HG03575 (cell line): ENCODE measurements around the gene TMEM242.

Experiments used
- ATAC-seq: cut with Tn5 transposase; IDR thresholded peaks from one replicate; pipeline ENCODE4 v1.9.1; 2021; ENCODE audit not compliant: unreplicated experiment, insufficient number of reproducible peaks, low FRiP score; ENCODE audit errors: extremely low read depth

Gene TMEM242

DNA sequence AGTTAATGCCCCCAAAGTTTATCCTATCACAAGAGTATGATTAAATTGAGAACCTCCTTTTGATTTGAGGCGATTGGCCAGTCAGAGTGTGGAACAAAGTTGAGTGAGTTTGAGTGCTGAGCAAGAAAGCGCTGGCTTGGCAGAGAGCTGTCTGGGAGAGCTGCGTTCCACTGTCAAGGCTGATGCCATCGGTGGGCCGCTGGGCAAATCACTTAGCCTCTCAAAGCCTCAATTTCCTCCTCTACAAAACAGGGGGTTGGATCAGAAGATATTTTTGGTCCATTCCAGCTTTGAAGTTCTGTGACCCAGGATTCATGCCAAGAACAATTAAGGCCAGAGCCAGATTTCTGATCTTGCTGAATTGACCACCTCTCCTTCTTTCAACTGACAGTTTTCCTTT is 60.2 kb downstream of the TMEM242 start:
- ATAC-seq = no peak

DNA sequence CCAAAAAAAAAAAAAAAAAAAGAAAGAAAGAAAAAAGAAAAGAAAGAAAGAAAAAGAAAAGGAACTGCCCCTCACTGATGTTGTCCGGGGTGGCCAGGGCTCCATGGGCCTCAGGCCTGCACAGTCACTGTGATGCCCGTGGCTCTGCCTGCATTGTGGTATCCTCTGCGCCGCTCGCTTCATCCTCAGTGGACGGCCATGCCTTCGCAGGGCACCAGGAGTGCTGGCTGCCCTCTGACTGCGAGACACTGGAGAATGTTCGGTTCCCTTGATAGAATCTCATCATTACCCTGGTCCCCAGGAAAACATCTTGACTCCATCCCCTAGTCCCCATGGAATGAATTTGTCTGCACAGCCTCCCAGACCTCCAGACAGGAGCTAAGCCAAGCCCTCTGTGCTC is 61.7 kb downstream of the TMEM242 start:
- ATAC-seq = no peak

DNA sequence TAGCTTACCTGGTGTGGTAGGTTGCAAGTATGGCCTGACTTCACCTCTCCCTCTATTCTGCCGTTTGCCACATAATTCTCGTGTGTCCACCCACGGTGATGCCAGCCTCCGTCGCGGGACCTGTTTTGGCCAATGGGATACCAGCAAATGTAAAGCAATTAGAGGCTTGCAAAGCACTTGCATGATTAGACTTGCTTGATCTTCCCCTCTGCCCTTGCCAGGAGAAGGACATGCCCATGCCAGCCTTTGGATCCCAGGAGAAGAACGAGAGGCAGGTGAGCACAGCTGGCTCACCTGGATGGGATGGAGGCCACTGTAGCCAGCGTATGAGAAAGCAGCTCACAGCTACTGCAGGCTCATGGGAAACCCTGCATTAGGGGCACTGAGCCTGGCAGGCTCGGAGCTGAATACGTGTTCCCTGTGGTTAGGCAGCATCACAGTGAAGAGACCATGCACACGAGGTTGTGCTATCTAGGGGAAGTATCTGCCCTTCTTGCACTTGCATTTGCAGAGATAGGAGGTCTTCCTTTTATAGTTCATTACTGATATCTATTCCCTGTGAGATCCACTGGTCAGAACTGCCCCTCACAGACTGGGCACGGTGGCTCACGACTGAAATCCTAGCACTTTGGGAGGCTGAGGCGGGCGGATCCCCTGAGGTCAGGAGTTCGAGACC is 62.4 kb downstream of the TMEM242 start:
- ATAC-seq = no peak

DNA sequence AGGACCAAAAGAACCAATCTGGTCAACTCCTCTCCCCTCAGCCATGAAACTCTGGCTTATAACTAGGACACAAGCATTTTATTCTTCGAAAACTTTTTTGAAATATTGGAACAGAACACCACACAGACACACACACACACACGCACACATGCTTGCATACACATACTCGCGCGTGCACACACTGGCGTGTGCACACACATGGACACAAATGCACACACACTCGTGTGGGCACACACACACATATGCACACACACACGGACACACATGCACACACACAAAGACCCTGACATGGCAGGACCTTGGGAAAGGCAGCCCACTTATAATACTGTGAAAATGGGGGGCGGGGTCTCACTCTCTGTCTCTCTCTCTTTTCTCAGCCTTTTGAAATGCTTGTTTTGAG is 63.9 kb downstream of the TMEM242 start:
- no peak for ATAC-seq

DNA sequence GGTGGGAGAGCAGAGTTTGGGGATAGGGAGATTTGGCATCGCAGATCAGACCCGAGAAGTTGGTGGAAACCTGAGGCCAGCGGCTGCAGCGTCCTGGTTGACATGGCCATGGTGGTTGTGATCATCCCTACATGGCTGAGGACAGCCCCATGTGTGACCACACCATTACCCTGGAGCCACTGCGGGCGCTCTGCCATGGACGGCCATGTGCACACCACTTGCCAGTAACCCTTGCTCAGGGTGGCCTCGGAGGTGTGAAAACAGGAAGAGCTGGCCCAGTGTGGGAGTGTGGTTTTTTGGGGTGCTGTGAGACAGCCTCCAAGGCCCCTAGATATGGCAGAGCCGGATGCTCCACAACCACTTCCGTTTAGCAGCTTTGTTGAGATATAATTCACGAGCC is 64.4 kb downstream of the TMEM242 start:
- no peak for ATAC-seq

DNA sequence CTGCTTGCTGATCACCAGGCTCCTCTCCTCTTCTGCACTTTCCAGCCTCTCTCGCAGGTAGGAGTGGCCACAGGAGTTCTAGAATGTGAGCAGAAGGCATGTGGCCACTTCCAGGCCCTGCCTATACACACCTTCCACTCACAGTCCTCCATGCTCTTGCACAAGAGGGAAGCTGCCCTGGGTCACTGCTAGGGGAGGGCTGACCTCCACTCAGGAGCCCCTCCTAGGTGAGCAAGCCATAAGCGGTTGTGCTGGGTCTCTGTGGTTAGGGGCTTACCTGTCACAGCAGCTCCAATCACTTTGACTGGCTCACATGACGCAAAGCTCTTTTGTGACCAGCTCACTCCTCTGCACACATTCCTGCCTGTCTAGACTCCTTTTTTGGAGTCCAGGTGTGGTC is 68.2 kb downstream of the TMEM242 start:
- ATAC-seq = no peak

DNA sequence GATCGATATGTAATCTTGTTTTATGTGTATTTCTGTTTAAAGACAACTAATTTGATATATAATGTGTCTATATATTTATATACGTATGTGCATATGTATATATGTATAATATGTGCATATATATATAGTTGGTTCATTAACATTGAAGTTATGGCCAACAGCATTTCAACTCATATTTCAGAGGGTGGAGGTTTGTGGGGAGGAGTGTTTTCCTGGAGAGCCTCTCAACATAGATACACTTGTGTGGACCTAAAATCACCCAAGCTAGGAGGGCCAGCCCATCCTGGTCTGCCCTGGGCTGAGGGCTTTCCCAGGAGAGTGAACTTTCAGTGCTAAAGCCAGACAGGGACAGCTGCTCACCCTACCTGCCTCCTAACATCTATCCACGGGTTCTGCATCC is 68.8 kb downstream of the TMEM242 start:
- ATAC-seq = no peak

DNA sequence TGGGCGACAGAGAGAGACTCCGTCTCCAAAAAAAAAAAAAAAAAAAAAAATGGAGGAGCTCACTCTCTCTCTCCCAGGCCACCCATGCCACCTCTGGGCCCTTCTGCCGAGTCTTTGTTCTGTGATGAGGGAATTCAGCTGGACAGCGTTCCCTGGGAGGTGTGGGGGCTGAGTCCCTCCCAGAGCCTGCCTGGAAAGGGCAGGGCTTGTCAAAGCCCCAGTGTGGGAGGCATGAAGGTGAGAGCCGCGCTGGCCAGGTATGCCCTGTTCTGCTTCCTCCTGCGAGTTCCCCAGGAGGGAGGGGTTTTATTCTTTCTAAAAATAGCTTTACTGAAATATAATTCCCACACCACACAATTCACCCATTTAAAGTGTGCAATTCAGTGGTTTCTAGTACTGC is 69.6 kb downstream of the TMEM242 start:
- ATAC-seq = no peak

DNA sequence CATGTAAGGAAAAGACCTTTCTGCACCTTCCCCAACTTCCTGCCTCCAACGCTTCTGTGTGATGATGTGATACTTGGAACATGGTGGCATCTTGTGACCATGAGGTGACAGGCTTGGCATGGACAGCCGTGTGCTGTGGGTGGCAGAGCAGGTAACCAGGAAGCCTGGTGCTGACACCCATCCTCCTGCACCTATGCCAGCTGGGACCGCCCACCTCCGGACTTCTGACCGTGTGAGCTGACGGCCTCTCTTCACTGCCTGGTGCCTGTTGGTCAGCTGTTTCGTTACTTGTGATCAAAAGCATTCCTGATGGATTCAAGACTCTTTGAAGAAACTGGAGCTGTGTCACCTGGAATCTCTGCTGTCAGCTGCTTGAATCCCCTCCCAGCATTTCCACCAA is 70.3 kb downstream of the TMEM242 start:
- no peak for ATAC-seq

DNA sequence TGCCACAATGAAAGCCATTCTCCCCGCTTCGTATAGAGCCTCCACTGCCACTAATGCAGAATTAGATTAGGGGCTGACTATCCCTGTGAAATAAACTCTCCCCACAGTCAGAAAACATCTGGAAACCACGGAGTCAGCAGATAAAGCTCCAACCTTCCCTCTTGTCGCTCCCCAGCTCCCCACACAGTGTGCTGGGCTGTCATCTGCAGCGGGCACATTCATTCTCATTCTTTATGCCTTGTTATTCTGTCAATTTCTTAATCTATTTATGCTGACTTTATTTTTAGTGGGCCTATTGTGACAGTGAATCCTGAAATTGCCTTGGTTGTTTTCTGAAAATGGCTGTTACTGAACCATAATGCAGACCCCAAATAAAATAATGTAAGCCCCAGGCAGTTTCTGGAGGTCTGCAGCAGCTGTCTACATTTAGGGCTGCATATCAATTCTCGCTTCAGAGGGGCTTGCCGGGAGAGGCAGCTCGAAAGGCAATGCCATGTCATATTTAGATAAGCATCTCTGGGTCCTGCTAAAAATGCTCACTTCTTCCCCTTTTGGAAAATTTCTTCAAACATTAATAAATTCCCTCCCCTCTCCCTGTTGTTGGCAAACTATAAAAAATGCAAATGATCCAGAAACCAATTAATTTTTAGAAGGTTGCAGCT is 71.6 kb downstream of the TMEM242 start:
- no peak for ATAC-seq

DNA sequence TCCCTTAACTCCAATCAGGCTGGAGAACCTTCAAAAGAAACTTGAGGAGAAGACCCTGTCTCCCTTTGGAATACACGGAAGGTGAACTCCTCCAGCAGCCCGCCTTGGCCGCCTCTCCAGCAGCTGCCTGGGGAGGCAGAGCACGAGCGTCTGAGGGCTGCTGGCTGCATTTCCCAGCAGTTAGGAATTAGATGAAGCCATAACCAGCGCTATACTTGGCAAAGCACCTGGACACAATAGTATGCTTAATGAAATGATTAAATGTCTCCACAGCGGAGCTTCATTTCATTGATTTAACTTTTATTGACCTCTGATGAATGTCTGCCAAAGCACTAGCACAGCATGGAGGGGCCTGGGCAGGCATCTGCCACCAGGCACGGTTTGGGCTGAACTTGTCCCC is 73.5 kb downstream of the TMEM242 start:
- ATAC-seq = no peak

DNA sequence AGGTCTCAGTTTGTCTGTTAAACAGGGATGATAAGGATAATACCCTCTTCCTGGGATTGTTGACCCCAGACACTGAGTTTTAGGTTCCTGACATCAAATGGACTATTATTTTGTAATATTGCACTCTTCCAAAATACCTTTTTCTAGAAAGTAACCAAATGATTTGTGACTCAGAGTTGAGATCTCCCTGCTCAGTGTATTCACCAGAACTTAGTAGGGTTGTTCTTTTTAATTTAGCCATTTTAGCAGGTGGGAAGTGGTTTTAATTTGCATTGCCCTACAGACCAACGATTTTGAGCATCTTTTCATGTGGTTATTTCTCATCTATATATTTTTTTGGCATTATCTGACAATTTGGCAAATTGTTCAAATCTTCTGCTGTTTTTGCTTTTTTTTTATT is 75.1 kb downstream of the TMEM242 start:
- no peak for ATAC-seq

DNA sequence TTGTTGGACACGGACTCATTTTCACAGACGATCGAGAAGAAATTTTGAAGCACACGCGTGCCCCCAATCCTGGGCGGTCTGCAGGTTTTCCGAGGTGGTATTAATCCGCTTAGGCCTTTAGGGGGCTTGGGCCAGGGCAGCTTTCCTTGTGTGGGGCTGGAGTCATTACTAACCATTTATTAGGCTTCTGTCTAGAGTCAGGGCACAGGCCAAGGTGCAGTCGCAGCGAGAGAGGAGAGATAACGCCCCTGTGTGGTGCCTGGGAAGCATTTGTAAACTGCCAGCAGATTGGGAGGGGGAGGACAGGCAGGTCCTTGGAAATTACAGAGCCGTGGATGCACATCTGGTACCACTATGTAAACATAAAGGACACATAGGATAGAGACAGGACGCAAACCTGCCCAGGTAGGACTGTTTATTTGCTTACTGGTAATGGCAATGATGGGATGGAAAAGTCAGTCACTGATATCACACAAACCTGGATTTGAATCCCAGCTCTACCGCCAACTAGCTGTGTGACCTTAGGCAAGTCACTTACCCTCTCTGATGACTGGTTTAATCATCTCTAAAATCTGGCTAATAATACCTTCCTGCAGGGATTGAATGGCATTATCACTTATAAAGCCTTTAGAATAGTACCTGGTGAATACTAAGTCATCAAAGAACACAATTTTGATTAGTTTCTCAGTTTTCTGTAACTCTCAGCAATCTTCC is 76.4 kb downstream of the TMEM242 start:
- no peak for ATAC-seq

DNA sequence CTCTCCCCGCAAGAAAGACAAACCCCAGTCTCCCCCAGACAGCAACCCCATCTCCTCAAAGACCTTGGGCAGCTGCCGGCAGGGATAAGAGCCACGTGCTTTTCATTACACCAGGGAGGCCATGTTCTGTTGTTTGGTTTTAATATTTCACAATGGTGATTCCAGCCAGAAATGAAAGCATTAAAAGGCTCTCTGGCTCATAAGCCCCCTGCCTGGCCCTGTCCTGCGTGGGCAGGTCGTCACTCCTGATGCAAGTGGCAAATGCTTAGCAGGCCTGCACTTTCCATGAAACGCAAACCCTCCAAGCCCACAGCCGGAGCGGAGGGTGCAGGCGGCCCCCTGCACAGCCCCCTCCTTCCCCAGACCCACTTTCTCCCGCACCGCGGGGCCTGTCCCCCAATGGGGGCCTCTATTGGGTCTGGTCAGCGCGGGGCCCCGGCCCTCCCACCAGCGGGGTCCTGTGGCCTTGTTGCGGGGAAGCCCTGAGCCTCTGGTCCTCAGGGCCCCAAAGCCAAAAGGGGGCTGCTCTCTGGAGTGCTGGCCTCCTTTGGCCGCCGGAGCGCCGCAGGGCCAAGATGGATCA is 77.2 kb downstream of the TMEM242 start:
- ATAC-seq = no peak

DNA sequence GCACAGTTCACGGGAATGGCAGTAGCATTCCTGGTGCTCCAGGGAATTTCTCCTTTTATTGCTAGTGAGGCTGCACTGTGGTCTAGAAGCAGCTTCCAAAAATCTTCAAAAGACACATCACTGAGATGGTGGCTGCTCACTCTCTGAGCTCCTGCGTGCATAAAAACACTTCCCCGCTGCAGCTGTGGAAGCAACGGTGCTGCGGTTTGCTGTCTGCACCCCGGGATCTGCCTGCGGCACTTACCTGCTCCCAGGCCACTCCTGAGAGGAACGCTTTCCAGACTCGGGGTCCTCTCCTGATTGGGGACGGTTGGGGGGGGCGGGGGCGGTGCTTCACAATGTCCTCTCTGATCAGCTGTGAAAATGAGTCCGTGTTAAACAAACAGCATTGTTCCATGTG is 77.9 kb downstream of the TMEM242 start:
- no peak for ATAC-seq

DNA sequence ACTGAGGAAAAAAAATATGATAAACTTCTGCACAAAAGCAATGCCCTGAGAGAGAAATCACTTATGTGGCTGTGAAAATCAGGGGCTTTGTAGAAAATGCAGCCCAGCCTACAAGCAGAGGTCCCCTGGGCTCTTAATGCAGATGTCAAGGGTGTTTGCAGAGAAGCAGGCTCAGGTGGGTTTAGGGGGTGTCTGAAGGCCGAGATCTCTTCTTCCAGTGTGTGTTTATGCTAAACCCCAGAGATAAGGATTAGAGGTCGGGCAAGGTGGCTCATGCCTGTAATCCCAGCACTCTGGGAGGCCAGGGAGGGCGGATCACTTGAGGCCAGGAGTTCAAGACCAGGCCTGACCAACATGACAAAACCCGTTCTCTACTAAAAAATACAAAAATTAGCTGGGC is 78.5 kb downstream of the TMEM242 start:
- no peak for ATAC-seq

DNA sequence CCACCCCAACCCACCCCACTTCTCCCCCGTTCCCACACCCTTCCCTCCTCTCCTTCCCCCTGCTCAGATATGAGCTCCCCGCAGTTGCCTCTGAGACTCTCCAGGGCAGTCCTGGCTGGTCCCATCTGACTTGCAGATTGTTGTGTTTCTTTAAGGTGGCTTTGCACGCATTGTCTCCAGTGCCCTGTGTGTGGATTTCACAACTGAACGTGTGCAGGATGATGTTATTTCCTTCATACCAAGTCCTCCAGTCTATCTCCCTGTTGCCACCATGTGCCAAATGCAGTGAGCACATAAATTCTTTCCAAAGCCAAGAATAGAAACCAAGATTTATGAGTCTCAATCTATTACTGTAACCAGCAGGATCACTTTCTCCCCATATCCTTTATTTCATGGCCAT is 79.1 kb downstream of the TMEM242 start:
- ATAC-seq = no peak

DNA sequence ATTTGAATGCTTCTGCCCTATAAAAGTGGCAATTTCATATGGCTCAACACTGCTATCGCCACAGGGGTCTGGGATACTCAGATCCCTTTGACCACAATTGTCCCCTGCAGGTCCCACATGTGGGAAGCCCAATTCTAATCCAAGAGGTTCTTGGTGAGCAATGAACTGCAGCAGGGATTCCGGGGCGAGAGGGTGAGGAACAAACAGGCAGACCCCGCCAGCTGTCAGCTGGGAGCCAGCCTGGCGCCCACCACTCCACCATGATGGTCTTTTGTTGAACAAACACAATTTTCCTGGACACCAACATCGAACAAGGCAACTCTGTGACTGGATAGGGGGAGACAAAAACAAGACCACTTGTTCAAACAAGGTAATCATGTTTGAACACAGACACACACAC is 80.5 kb downstream of the TMEM242 start:
- ATAC-seq = no peak

DNA sequence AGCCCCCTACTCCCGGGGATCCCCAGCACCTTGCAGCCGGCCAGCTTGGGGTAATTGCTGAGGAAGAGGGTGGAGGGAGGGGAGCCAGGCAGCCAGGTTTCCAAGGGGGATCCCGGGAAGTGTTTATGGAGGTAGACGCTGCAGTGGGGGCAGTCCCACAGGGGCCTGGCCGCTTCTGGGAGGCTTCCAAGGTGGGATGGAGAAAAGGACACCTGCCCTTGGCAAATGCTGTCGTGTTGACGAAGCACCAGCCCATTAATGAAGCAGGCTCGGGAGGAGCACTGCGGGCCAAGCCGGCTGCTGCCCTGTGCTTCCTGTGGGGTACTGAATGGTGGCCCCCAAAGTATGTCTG is 82.4 kb downstream of the TMEM242 start:
- ATAC-seq = no peak
